GM19397 (cell line): ENCODE measurements around the gene TRMT61B.

Experiments
- ATAC-seq: cut with Tn5 transposase; IDR thresholded peaks from one replicate; pipeline ENCODE4 v1.9.1; 2021; ENCODE audit warnings: mild to moderate bottlenecking, moderate library complexity; ENCODE audit not compliant: unreplicated experiment

TRMT61B gene

GRCh38 chr2:28868611-28869010, 1.5 kb downstream of the TRMT61B start:
- no peak for ATAC-seq

GRCh38 chr2:28855977-28856376, 14.1 kb downstream of the TRMT61B start:
- ATAC-seq: no peak

DNA sequence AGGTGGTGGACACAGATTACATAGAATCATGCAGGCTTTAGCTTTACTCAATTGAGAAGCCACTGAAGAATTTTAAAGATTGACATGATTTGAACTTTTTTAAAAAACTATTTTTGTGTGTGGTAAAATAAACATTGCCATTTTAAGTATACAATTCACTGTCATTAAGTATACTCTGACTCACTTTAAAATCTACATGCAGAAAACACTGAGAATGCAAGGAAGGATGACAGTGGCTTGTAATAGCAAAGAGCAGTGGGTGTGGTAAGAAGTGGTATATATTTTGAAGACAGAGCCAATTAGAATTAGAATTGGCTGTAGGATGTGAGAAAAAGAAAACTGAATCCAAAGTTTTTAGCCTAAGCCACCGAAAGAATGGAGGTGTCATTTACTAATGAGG, 14.9 kb downstream of the TRMT61B start:
- no peak for ATAC-seq

DNA sequence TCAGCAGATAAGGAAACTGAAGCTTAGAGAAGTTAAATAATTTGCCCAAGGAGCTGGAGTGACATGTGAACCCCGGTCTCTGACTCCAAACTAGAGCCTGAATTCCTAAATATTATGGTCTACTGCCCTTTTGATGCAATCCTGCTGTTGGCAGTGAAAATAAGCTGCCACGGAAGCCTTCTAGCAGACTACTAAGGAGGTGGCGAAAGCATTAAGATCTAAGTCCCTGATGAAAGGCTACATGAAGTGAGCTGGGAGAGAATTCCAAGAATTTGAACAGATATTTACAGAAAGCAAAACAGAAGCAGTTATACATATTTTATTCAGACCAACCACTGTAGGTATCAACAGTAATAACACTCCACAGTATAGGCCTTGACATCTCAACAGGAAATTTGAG, 28.1 kb downstream of the TRMT61B start:
- ATAC-seq: no peak

DNA sequence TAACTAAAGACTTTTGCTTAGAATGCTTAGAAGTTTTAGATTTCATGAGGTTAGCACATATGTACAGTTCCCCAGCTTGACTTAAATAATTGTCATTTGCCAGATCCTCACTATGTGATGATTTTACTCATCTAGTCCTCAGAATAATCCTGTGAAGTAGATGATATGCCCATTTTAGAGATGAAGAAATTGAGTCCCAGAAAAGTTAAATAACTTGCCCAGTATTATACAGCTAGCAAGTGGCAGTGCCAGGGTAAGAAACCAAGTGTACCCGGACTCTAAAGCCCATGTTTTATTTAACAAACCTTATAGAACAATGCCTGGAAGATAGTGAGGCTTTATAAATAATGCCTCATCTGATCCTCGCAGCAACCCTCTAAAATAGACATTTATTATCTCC, 31.1 kb downstream of the TRMT61B start:
- ATAC-seq: no peak

GRCh38 chr2:28835781-28836180, 34.3 kb downstream of the TRMT61B start:
- ATAC-seq: no peak

DNA sequence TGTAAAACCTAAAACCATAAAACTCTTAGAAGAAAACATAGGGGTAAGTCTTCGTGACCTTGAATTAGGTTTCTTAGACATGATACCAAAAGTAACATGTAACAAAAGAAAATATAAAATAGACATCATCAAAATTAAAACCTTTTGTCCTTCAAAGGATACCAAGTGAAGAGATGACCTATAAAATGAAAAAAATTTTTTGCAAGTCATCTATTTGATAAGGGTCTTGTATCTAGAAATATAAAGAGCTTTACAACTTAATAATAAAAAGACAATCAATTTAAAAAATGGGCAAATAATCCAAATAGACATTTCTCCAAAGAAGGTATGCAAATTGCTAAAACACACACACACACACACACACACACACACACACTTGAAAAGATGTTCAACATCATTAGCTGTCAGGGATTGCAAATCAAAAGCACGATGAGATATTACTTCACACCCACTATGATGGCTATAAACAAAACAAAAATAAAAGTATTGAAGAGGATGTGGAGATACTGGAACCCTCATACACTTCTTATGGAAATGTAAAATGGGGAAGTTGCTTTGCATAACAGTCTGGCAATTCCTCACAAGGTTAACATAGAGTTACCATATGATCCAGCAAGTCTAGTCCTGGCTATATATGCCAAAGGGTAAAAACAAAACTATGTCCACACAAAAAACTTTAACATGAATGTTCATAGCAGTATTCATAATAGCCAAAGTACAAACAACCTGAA, 36.2 kb downstream of the TRMT61B start:
- no peak for ATAC-seq

- ATAC-seq: no peak
Observed at GRCh38 chr2:28828382-28828781, 41.7 kb downstream of the TRMT61B start.

DNA sequence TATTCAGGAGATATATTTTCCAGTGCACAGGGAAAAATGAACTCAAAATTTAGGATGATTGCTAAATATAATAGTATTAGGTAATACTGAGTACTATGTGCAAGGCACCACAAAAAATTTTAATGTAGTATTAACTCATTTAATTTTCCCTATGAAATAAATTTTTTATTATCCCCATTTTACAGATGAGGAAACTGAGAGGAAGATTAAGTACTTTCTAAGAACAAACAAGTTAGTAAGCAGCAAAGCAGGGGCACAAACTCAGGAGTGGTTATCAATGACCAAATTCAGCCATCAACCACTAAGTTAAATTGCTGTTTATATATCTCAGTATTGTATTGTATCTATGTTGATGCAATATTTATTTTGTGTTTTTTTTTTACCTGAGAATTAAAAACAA, 45.2 kb downstream of the TRMT61B start:
- no peak for ATAC-seq

DNA sequence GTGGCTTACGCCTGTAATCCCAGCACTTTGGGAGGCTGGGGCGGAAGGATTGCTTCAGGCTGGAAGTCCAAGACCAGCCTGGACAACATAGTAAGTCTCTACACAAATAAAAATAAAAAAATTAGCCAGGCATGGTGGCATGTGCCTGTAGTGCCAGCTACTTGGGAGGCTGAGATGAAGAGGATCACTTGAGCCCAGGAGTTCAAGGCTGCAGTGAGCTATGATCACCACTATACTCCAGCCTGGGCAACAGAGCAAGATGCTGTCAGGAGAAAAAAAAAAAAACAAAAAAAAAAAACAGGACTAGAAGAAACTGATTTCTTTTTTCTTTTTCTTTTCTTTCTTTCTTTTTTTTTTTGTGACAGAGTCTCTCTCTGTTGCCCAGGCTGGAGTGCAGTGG, 45.9 kb downstream of the TRMT61B start:
- ATAC-seq: no peak

DNA sequence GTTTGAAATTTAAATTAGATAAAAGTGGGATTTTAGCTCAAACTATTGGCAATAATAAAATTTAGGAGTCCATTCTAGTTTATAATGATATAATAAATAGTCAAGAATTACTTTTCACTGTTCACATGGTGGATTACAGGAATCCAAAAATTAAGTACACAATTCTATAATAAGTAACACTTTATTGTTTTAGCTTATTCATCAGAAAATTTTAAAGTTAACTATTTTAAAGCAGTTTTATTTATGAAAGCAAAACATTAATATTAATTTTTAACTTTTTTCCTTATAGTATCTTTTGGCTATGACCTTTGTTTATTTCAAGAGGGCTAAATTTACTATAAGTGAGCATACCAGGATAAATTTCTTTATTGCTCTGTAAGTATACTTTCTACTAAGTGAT, 48.1 kb downstream of the TRMT61B start:
- no peak for ATAC-seq

DNA sequence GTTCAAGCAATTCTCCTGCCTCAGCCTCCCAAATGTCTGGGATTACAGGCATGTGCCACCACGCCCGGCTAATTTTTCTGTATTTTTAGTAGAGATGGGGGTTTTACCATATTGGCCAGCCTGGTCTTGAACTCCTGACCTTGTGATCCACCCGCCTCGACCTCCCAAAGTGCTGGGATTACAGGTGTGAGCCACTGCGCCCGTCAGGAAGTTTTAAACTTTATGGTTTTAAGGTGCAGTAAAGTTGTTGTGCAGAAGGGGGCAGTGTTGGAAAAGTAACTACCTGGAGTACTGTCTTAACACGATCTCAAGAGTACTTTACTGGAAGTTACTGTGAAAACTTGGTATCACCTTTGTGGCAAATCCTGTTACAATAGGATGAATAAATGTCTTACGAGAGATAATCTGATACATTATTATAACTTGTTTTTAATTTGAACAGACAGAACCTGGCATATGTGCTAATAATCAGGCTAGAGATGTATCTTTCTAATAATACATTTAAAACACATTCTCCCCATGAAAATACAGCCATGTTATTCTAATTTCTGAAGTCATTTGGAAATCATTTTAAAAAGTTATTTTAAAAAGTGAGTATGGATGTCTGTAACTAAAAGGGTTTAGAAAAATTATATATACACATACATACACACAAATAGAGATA, 48.7 kb downstream of the TRMT61B start:
- no peak for ATAC-seq

- ATAC-seq: no peak
Observed at GRCh38 chr2:28818053-28818452, 52.1 kb downstream of the TRMT61B start.

DNA sequence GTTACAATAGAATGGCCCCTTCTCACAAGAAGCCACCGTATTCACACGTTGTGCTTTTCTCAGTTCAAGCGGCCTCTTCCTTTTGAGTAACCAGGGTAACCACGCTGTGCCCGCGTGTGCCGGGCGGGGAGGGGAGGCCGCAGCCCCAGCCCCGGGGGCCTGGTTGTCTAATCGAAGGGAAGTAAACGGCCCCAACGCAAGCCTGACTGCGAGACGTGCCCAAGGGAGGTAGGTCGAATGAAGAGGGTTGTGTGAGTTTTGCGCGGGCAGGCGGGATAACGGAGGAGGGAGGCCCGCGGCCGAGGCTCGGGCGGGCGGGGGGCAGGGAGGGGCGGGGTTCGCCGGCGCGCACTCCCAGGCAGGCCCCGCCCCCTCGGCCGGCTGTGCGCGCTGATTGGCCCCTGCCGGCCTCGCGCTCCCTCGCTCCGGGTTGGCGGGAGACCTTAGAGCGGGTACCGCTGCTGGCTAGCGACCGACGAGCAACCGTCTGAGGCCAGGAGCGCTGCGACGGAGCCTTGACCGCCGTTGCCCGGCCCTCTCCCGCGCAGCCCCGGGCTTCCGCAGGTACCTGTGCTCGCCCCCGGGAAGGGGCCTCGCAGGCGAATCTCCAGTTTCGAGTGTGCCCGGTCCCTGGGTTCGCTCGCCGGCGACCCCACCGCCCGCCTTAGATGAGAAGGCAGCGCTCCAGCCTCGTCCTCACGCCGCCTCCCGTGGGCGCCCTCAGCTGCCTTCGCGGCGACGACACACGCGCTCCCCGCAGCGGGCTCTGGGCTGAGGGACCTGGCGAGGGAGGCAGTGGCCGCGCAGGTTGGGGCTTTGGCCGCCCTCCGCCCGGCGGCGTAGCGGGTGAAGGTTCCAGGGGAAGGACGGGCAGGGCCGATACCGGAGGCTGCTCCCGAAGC, 59.5 kb downstream of the TRMT61B start, which contains the start of gene SPDYA:
TSS of gene SPDYA (plus strand) at position 451 of the 902 bp plus-strand sequence. CDS start 5,181 bp downstream, outside the sequence.
- peak; percentile 85 for ATAC-seq

GRCh38 chr2:28809927-28810326, 60.2 kb downstream of the TRMT61B start:
- ATAC-seq: no peak

- ATAC-seq: no peak
Observed at GRCh38 chr2:28802975-28803429, 67.1 kb downstream of the TRMT61B start.

DNA sequence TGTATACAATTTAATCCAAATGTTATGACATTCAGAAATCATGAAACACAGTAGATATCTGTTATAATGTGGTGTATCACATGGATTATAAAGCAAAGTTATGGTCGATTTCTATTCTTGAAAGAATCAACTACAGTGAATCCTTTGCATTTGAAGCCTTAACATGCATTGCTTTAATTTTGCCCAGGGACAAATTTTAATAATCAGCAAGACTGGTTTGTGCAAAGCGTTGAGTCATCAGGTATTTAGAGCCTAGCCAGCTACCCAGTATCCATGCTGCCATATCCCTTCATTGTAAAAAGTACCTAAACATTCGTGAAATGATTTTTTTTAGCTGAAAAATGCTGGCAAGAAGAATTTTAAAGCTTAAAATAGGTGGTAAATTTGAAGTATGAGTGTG, 68.4 kb downstream of the TRMT61B start:
- ATAC-seq: no peak
